NOMO-1 treated with dmso at 0.1 percent for 144 hours (cell line): ENCODE results near the gene CEMIP2.

ENCODE experiments used
- DNase-seq: peaks from one replicate; lab custom pipeline; 2025; ENCODE audit not compliant: unreplicated experiment; lab: John Stamatoyannopoulos, UW

Gene CEMIP2

GRCh38 chr9:71778085-71778484 is 9.8 kb upstream of the CEMIP2 start:
- DNase-seq = no peak

DNA sequence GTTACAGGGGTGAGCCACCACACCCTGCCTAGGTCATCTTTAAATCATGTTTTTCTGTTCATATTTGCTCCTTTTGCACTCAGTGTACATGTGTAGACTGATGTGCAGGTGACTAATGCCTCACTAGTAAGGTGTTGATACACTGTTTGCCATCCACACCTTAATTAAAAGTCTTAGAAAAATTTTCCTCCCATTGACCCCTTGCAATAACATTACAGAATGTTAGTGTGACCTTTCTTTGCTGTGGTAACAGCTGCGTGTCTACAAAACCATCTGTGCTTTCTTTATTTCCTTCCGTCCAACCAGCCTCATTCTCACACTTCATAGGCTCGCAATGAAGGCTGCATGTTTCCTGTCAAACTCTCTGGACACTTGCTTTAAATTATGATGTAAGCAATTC is 6.6 kb upstream of the CEMIP2 start:
- DNase-seq = no peak

DNA sequence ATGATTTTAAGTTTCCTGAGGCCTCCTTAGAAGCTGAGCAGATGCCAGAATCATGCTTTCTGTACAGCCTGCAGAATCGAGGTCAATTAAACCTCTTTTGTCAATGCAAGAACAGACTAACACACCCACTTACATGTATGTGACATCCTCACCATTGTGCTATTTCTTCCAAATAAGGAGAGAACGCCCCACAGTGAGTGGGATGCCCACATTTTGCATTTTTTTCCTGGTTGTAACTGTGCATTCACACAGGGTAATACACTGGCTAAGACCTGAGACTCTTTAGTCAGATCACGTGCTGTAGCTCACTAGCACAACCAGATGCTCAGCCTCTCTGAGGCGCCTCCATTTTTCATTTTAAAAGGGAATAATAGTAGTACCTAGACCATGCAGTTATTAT is 4.4 kb upstream of the CEMIP2 start:
- DNase-seq = no peak

GRCh38 chr9:71770170-71770569 is 1.9 kb upstream of the CEMIP2 start:
- DNase-seq = no peak

DNA sequence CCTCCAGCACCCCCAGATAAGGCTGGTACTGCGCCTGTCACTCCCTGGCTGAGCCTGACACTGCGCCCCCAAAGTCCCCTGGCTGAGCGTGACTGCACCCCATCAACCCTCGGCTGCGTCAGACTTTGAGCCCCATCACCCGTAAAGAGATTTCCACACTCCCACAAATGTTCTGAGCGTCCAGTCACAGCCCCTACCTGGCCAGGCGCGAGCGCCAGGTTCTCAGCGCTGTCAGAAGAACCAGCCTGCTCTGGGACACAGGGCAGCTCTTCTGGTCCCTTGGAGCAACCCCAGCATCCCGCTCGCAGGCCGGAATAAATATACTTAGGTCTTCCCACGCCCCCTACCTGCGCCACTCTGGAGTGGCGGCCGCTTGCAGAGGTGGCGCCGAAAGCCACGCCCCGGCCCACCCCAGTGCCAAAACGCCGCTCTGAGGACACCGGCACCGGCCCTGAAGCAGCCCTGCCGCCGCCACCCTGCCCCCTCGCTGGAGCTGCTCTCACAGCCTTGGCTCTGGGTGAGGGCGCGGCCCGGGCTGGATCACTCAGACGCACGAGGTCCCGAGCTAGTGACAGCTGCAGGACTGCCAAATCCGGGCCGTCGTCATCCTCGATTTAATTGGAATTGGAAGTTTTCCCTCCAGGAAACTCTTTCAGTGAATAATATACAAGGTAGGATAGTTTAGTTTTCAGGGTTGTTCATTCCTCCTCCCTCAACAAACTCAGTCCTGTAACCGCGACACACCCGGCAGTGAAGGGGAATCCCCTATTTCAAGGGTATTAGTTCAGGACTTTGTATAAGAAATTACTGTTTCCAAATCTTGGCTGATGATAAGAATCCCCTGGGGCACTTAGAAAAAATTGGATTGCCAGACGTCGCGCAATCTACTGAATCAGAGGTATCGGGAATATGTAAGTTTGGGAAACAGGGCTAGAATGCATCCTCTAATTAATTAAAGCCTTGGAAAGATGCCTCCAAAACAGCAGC is 1.2 kb upstream of the CEMIP2 start:
- no peak for DNase-seq

GRCh38 chr9:71767776-71768321 is 464 bp downstream of the CEMIP2 start:
- DNase-seq = no peak

DNA sequence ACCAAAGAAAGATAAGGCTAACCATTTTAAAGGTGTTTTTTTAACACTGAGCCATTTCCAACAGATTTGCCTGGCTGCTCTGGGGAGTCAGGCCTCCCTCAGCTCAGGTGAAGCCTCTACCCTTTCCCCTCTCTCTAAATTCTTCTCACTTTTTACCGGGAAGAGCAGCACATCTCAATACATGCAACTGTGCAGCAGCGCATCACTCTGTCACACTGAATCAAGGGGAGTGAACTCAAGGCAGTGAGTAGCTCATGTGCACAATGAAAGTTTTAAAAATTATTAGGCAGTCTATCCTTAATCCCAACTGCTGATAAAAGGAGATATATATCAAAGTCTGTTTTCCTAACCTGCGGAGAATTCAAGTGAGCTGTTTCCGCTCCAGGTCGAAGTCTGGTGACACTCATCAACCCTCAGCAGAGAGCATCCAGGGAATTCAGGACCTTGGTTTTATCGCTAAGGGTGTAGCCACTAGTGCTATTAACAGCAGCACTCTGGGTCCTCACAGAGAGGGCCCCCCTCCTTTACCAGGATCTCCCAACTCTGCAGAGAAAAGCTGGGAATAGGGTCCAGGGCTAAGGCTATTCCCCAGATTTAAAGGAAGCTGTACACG is 1.0 kb downstream of the CEMIP2 start:
- no peak for DNase-seq

DNA sequence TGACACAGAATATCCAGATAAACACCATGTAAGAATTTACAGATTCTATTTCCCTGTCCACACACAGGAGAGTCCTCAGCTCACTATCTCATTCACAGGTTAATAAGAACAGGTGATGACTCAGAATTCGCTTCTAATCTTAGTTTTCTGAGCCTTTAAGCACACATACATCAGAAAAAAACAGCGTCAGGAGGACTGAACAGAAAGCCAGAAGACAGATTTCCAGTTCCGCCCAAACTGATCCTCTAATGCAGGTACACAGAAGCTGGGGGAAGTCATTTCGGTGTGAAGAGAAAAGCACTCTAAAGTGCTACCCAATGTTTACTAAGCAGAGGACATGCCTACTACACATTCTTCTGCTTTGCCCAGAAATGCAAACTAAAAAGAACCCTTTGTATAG is 1.6 kb downstream of the CEMIP2 start:
- no peak for DNase-seq

GRCh38 chr9:71765693-71766092 is 2.6 kb downstream of the CEMIP2 start:
- no peak for DNase-seq

- DNase-seq = no peak
Measured at GRCh38 chr9:71764891-71765290, 3.4 kb downstream of the CEMIP2 start.

- no peak for DNase-seq
Measured at GRCh38 chr9:71764463-71764862, 3.9 kb downstream of the CEMIP2 start.

GRCh38 chr9:71763832-71764231 is 4.5 kb downstream of the CEMIP2 start:
- no peak for DNase-seq

GRCh38 chr9:71762900-71763653 is 5.2 kb downstream of the CEMIP2 start:
- DNase-seq = no peak

GRCh38 chr9:71761938-71762353 is 6.4 kb downstream of the CEMIP2 start:
- no peak for DNase-seq

DNA sequence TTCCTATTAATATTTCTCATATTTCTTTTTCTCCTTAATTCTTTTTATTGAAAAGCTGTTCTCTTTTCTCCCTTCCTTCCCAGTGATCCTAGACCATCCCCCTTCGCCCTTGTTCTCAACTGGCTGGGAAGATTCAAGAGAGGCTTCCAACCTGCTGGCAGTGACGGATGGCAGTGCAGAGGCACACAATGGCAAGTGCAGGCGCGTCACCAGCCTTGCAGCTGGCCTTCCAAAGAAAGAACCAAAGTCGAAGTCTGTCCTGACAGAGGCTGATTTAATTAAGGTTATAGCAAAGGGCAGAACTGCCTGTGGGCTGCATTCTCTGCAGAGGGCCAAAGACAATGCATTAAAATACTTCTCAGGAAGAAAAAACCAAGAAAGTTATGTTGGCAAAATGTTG is 7.4 kb downstream of the CEMIP2 start:
- DNase-seq = no peak

DNA sequence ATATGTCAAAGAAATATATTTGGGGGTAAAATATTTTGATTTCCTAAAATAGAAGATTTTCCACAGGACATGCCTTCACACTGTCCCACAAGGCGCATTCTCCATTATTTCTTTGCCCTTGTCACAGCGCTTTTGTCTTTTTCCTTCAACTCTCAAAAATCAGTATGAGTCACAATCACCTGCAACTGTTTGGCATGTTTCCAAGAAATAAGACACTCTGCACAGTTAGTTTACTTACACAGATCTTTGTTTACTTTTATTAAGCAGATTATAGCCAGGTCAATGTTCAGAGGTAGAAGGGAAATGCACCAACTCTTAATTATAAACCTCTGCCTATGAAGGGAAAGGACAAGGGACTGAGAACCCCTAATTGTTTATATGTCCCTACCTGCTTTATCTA is 9.5 kb downstream of the CEMIP2 start:
- DNase-seq = no peak

DNA sequence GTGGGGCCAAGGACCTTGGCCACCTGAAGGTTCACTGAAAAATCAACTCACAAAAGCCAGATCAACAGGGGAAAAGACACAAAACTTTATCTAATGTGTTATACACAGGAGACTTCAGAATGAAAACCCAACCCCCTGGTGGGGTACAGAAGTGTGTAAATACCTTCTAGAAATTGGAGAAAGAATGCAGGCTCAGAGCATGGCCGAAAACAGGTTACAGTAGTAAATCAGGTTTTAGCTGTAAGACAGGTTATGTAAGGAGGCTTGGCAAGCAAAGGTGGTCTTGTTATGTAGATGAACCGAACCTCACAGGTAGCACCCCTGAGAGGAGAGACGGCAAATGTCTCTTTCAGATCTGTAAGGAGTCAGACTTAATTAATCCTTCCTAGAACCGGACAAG is 10.0 kb downstream of the CEMIP2 start:
- DNase-seq = no peak

- no peak for DNase-seq
Measured at GRCh38 chr9:71756753-71757152, 11.6 kb downstream of the CEMIP2 start.

- DNase-seq = no peak
Measured at GRCh38 chr9:71755869-71756268, 12.4 kb downstream of the CEMIP2 start.

DNA sequence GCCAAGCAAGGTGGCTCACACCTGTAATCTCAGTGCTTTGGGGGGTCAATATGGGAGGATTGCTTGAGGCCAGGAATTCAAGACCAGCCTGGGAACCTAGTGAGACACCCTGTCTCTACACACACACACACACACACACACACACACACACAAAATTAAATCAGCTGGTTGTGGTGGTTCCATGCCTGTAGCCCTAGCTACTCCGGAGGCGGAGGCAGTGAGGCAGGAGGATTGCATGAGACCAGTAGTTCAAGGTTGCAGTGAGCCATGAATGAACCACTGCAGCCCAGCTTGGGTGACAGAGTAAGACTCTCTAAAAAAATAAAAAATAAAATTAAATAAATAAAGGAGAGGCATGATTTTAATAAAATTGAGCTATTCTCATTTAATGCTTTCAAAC is 13.1 kb downstream of the CEMIP2 start:
- DNase-seq = no peak

DNA sequence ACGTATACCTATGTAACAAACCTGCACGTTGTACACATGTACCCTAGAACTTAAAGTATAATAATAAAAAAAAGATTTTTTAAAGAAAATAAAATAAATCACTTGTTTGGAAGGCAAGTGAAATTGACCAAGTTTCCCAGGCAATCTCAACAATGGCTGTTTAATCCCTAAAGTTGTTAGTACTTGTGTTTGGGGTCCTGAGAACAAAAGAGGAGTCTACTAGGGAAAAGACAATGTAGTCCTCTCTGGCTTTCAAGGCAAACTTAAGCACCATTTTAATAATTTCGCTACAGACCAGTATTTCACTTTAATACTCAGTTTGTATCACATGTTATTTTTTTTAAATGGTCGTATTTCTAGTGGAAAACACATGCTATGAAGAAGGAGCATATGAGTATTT is 14.2 kb downstream of the CEMIP2 start:
- no peak for DNase-seq
